ENCODE measurements around the gene TOR1AIP2. TPM values are rescaled to one million over a fixed set of nuclear protein-coding genes. Genes with fewer than 3 reads are reported as not detected.

Gene TOR1AIP2
- total RNA-seq, 4 donors from 2014 or later: 61.5 to 73.8 (median 68.0) TPM

DNA sequence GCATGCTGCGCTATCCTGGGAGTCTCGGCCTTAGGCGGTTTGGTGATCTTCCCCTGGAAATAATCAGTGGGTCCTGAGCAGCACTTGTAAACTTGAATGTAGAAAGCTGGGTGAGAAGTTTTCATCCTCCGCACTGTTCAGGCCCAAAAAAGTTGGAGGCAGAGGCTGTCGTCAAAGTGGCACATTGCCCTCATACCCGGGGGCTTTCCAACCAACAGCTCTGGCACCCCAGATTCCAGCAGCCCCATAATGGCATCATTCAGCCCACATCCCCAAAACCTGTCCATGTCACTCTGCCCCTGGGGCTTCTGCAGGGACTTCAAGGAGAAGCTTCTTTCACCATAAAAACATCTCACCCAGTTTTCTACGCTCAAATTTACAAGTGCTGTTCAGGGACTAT, 59.3 kb downstream of the TOR1AIP2 start:
- WGBS, 2 donors (ENCODE audit: low coverage in 1 of 2): 90 to 100% methylated on average over 1 to 2 of the region's 7 CpGs
- Histone ChIP-seq H3K27me3 (no peaks in the 10 kb centered on the region), H3K27ac (peak overlapping the region in 1 of 4 donors; percentile 55), H3K4me3 (no peak overlapping the region), H3K4me1 (peaks cover 0 to 23% (median 14%) of the 10 kb centered on the region in 3 donors), H3K9me3 (no peaks in the 10 kb centered on the region), H3K36me3 (no peaks in the 10 kb centered on the region)
- TF ChIP-seq POLR2A (IDR thresholded peaks at IDR 0.05): no peak
- TF ChIP-seq POLR2AphosphoS5 (IDR thresholded peaks at IDR 0.05): no peak
- no peak for TF ChIP-seq EP300 (IDR thresholded peaks at IDR 0.05)
- TF ChIP-seq CTCF (IDR thresholded peaks at IDR 0.05): no peak
- ATAC-seq: no peak

GRCh38 chr1:179817789-179818188, 59.8 kb downstream of the TOR1AIP2 start:
- no peak overlapping the region for H3K4me3 ChIP-seq
- H3K4me1 ChIP-seq: peaks cover 0 to 23% (median 14%) of the 10 kb centered on the region in 3 donors
- H3K9me3 ChIP-seq: no peaks in the 10 kb centered on the region
- H3K27ac ChIP-seq: peak overlapping the region in 1 of 4 donors; percentile 55
- no peaks in the 10 kb centered on the region for H3K27me3 ChIP-seq
- TF ChIP-seq POLR2A (IDR thresholded peaks at IDR 0.05): no peak
- TF ChIP-seq EP300 (IDR thresholded peaks at IDR 0.05): no peak
- H3K36me3 ChIP-seq: no peaks in the 10 kb centered on the region
- ATAC-seq: peak; percentile 44
- no CpG with 5 or more reads among the region's 8 CpGs for WGBS, 2 donors (ENCODE audit: low coverage in 1 of 2)

DNA sequence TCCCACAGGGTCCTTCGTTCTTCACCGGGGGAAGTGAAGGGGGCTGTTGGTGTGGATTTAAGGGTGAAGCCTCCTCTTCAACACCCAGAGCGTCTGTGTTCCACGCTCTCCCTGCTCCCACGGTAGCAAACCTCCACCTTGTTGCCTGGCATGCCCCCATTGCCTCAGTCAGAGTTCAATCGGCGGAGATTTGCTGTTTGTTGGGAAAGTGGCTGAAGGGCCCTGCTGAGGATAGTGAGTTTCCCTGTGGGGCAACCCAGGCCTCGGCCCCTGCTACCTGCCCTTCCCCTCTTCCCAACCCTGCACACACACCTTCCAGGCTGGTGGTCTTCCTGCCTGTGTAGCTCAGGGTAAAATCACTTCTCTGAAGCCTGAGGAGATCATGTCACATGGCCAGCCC, 60.5 kb downstream of the TOR1AIP2 start:
- WGBS, 2 donors (ENCODE audit: low coverage in 1 of 2): 93 to 94% methylated on average over 4 to 7 of the region's 8 CpGs
- Histone ChIP-seq H3K4me1 (peaks cover 0 to 23% (median 14%) of the 10 kb centered on the region in 3 donors), H3K27ac (no peak overlapping the region), H3K9me3 (no peaks in the 10 kb centered on the region), H3K27me3 (peaks cover 3% of the 10 kb centered on the region), H3K36me3 (no peaks in the 10 kb centered on the region), H3K4me3 (no peak overlapping the region)
- ATAC-seq: no peak
- no peak for TF ChIP-seq EP300 (IDR thresholded peaks at IDR 0.05)
- no peak for TF ChIP-seq POLR2A (IDR thresholded peaks at IDR 0.05)
- no peak for TF ChIP-seq CTCF (IDR thresholded peaks at IDR 0.05)
- no peak for TF ChIP-seq POLR2AphosphoS5 (IDR thresholded peaks at IDR 0.05)

DNA sequence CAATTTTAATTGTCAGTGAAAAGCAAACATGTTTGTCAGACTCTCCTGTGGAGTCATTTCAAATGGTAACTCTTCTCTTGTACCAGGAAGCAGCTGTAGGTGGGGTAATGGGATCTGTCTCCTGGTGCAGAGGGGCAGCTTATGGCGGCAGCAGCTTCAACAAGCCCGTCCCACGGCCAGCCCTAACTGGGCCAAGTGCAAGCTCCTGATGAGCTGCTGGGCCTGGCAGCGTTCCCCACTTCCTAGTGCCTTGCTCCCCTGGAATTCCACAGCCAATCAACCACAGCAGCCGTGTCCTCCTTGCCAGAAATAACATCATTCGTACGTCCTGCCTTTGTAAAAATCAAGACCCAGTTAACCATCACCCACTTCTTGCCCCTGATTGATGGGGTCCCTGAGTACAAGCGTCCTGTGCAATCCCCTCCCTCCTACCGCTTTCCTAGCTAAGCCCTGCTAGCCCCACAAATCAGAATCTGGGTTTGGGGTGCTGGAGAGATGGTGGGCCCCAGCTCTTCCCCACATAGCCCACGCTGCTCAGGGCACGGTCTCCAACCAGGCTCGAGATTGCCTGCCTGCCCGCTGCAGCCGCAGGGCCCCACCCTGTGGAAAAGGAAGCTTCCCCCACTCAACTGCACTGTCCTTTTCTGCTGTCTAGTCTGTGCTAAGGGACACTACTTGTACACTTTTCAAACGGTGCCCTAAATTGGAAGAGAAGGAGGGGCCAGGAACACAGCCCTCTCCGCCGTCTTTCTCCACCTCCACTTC, 61.2 kb downstream of the TOR1AIP2 start:
- H3K9me3 ChIP-seq: no peaks in the 10 kb centered on the region
- H3K4me3 ChIP-seq: no peak overlapping the region
- ATAC-seq: no peak
- peak overlapping the region in 2 of 4 donors; percentile 29 to 59 for H3K27ac ChIP-seq
- TF ChIP-seq POLR2A (IDR thresholded peaks at IDR 0.05) (no peak), POLR2AphosphoS5 (IDR thresholded peaks at IDR 0.05) (no peak), EP300 (IDR thresholded peaks at IDR 0.05) (no peak), CTCF (IDR thresholded peaks at IDR 0.05) (no peak)
- 44 to 64% methylated on average over 12 to 13 of the region's 17 CpGs for WGBS, 2 donors (ENCODE audit: low coverage in 1 of 2)
- H3K4me1 ChIP-seq: peaks cover 0 to 23% (median 14%) of the 10 kb centered on the region in 3 donors
- H3K27me3 ChIP-seq: peaks cover 10% of the 10 kb centered on the region
- H3K36me3 ChIP-seq: no peaks in the 10 kb centered on the region

DNA sequence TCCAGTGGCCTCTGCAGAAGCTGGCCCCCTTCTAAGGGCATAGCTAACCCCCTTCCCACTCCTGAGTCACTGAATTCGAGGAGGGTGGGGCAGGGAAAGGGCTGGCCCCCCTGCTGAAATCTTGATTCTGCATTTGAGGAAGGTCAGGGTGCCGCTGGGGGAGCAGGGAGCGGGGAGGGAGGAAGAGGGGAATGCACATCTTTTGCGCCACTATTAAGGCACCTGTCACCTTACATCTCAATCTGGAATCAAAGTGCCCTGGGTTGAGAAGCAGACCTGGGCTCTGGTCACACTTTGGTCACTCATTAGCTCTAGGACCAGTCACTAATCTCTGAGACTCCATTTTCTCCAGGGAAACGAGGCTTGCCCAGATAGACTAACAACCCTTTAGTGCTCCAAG, 62.0 kb downstream of the TOR1AIP2 start:
- TF ChIP-seq POLR2A (IDR thresholded peaks at IDR 0.05) (no peak), POLR2AphosphoS5 (IDR thresholded peaks at IDR 0.05) (no peak), EP300 (IDR thresholded peaks at IDR 0.05) (no peak), CTCF (IDR thresholded peaks at IDR 0.05) (no peak)
- no peaks in the 10 kb centered on the region for H3K9me3 ChIP-seq
- H3K36me3 ChIP-seq: no peaks in the 10 kb centered on the region
- ATAC-seq: no peak
- H3K4me3 ChIP-seq: peak overlapping the region in 1 of 2 donors; percentile 50
- 0 to 60% methylated on average over 1 of the region's 5 CpGs for WGBS, 2 donors (ENCODE audit: low coverage in 1 of 2)
- peak overlapping the region in 2 of 4 donors; percentile 29 to 59 for H3K27ac ChIP-seq
- H3K27me3 ChIP-seq: peaks cover 15% of the 10 kb centered on the region
- H3K4me1 ChIP-seq: peaks cover 0 to 23% (median 14%) of the 10 kb centered on the region in 3 donors

All from gastroesophageal sphincter (tissue), 4 donors.